Middle frontal gyrus (tissue), 1 donor: ENCODE measurements around the gene IL1F10.
"Not testable (repeated sequence)": the region's sequence is repeated elsewhere in the genome, so short reads cannot be mapped to it uniquely, and the experiment has no call there.

Experiments
- DNase-seq: peaks from one replicate; pipeline ENCODE4 v3.0.0-alpha.2; 2015; ENCODE audit warnings: low spot score; ENCODE audit errors: extremely low spot score

The IL1F10 gene

DNA sequence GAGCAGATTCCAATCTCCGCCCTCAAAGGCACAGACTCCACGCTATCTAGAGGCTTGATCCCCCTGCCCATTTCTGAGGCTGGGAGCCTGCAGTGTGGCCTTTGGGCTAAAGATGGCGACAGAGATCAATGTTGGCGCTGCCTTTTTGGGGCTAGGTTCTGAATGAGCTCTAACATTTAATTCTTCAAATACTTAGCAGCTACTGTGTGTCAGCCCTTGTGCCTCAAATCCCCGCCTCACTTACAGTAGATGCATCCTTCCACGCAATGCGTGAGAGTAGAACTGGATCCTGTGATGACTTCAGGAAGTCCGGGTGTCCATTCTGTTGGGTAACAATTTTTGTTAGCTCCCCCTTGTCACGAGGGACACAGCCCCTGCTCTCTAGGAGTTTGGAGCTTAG lies 12.4 kb downstream of the IL1F10 start:
- no peak for DNase-seq

DNA sequence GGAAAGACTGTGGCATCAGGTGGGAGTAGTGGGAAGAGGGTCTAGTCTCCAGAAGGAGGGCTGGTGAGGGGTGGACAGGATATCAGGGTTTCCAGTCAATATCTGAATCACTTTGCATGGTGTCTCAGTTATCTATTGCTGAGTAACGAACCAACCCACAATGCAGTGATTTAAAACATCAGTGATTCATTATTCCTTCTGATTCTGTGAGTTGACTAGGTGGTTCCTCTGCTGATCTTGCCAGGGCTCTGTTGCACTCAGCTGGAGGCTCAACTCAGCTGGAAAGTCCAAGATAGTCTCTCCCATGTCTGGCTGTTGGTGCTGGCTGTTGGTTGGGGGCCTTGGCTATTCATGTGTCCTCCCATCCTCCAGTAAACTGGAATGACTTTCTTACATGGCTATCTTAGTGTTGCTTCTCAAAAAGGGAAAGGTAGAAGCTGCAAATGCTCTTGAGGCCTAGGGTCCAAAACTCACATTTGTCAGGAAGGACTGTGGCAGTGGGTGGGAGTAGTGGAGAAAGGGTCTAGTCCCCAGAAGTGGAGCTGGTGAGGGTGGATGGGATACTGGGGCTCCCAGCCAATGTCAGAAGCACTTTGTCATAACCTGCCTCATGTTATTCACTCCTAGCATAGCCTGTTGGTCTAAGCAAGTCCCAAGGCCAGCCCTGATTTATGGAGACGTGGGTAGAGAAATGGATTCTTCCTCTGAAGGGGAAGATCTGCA lies 13.9 kb downstream of the IL1F10 start:
- DNase-seq = no peak

- no peak for DNase-seq
Measured at GRCh38 chr2:113083296-113083695, 15.5 kb downstream of the IL1F10 start.

DNA sequence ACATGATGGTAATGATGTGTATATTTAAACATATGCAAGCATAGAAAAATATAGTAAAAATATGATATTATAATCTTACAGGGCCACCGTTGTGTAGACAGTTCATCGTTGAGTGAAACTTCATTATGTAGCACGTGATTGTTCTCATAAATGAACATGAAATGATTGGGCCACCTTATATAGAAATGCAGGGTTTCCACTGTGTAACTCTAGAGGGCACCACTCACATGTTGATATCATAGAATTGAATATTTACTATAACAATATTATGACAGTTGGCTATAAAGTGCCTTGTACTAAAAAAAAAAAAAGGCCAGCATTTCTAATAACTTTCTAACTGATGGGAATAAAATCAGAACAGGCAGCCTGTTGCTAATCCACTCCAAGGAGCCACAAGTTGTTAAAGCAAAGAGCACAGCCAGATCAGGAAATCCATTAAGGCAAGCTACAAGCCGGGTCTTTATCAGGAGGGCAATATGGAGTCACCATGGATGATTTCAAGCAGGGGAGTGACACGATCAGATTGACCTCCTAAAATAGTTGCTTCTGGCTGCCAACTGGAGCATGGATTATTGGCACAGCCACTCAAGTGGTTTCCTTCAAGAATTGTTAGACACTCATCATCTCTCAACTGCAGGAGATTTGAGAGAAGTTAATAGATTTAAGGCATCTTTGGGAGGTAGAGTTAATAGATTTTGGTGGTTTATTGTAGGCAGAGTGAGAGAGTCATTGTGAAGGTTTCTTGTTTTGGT lies 16.7 kb downstream of the IL1F10 start:
- no peak for DNase-seq

GRCh38 chr2:113085542-113085941 lies 17.8 kb downstream of the IL1F10 start:
- no peak for DNase-seq

GRCh38 chr2:113088213-113088992 lies 20.6 kb downstream of the IL1F10 start:
- no peak for DNase-seq

DNA sequence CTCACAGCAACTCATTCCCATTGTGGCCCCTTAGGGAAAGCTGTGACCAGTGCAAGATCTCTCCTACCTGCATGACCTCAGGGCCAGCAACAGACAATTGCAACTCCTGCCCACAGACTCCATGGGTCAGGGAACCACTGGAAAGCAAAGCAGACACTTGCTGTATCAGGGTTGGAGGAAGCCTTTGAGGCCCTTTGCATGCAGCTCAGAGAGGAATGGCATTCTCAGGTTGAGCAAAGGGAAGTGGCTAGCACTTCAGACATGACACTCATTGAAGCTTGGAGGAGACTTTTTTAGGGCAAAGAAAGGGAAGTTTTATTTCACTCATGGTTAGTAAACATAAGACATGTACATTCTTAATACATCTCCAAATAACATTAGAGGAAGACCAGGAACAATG lies 22.1 kb downstream of the IL1F10 start:
- DNase-seq = no peak

GRCh38 chr2:113091231-113091896 lies 23.6 kb downstream of the IL1F10 start:
- no peak for DNase-seq

GRCh38 chr2:113092864-113093612 lies 25.3 kb downstream of the IL1F10 start:
- DNase-seq = no peak

DNA sequence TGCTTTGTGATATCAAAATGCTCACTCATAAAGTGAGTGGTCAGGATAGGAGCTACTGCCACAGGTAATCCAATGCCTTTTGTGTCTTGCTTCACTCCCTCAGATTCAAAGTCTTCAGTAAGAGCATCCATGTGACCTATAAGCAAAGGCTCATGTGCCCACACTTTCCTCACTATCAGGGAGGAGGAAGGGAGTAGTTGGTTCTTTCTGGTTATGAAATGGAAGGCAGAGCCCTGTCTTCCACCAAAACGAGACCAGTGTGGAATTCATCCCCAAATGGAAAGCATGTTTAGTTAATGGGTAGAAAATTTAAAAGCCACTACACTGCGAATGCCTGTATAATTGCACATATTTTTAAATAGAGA lies 25.8 kb downstream of the IL1F10 start:
- DNase-seq = no peak

- not testable (repeated sequence) for DNase-seq
Measured at GRCh38 chr2:113096306-113096705, 28.5 kb downstream of the IL1F10 start.

DNA sequence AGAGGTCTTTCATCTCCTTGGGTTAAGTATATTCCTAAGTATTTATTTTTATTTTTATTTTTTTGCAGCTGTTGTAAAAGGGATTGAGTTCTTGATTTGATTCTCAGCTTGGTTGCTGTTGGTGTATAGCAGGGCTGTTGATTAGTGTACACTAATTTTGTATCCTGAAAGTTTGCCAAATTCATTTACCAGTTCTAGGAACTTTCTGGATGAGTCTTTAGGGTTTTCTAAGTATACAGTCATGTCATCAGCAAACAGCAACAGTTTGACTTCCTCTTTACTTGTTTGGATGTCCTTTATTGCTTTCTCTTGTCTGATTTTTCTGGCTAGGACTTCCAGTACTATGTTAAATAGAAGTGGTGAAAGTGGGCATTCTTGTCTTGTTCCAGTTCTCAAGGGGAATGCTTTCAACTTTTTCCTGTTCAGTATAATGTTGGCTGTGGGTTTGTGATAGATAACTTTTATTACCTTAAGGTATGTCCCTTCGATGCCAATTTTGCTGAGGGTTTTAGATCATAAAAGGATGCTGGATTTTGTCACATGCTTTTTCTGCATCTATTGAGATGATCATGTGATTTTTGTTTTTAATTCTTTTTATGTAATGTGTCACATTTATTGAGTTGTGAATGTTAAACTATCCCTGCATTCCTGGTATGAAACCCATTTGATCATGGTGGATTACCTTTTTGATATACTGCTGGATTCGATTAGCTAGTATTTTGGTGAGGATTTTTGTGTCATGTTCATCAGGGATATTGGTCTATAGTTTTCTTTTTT lies 29.3 kb downstream of the IL1F10 start:
- not testable (repeated sequence) for DNase-seq

DNA sequence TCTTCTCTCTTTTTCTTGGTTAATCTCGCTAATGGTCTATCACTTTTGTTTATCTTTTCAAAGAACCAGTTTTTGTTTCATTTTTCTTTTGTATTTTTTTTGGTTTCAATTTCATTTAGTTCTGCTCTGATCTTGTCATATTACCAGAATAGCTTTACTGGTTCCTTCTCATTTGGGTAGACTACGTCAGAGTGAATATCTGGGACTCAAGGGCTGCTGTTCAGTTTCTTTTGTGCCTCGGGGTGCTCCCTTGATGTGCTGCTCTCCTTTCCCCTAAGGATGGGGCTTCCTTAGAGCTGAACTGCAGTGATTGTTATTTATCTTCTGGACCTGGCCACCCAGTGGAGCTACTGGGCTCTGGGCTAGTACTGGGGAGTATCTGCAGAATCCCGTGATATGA lies 30.3 kb downstream of the IL1F10 start:
- no peak for DNase-seq

DNA sequence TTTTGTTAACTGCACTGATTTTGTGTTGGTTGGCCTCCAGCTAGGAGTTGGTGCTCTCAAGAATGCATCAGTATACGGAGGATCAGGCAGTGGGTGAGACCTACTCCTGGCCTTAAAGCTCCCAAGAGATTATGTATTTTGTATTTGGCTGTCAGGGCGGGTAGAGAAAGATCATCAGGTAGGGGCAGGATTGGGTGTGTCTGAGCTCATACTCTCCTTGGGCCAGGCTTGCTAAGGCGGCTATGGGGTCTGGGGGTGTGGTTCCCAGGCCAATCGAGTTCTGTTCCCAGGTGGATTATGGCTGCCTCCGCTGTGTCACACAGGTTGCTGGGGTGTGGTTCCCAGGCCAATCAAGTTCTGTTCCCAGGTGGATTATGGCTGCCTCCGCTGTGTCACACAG lies 30.8 kb downstream of the IL1F10 start:
- DNase-seq = no peak

GRCh38 chr2:113102133-113102532 lies 34.4 kb downstream of the IL1F10 start:
- DNase-seq = no peak

- DNase-seq = no peak
Measured at GRCh38 chr2:113103277-113103676, 35.5 kb downstream of the IL1F10 start.

DNA sequence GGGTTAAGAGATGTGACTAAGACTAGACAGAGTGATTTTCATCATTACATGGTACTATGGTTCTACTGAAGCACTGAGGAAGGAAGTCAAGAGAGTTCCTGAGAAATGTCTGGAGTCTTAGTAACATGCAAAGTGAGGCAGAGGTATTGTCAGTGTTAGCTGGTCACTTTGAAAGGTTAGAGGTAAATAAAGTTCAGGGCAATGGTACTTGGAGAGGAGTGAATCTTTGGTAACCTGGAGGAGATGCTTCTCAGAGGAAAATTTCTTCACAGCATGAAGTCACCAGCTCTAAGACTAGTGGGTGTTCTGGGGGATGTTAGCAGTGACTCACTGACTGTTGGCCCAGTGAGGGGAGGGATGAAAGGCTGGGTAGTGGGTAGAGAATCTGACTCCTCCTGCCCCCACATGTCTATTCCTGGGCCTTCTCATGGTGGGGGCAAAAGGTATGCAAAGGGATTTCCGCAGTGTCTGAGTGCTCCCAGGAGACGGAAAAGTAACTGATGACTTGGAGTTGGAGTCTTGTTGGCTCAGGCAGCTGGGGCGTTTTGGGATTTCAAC lies 36.4 kb downstream of the IL1F10 start:
- DNase-seq = no peak

DNA sequence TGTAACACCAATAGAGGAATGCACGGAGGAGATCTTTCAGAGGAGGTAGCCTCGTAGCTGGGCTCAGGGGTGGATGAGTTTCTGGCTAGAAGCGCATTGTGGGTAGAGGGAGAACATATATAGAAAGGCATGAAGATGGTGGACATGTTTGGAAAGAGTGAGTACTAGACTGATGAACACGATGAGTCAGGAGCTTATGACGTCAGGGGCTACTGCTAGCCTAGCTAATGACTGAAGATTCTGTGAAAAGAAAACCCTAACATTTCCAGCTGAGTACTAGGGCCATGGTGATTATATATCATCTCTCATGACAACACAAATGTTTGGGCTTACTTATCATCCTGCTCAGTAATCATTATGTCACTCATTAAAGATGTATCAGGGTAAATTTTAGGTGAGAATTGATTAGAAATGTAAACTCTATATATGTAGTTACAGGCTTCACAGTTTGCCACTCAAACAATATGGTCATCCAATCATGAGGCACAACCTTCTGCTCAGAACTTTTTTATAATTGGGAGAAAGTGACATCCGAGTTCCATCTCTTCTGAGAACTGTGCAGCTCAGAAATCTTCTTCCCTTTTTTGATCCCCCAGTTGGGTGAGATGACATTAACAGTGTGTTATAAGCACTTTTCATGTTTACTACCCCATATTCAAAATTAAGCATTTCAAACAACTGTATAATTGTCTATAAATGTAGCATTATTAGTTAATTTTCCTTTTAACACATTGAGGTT lies 37.4 kb downstream of the IL1F10 start:
- no peak for DNase-seq

DNA sequence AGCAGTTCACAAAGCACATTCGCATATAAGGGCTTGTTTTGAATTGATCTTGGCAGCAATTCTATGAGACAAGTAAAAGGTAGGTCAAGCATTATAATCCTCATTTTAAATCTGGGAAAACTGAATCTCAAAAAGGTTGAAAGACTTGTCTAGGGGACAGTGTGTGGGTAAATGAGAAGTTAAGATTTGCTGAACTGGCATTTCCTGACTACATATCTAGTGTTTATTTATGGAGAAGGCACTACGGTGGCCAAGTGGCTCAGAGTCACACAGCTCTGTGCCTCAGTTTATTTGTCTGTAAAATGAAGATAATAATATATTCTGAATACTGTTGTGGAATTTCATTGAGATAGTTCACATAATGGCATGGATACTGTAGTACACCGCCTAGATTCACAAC lies 43.4 kb downstream of the IL1F10 start:
- DNase-seq = no peak
